Calu3 (cell line): ENCODE results near the gene NOL12. TPM values are rescaled to one million over a fixed set of nuclear protein-coding genes. Genes with fewer than 3 reads are reported as not detected.

Experiments
- BruUV-seq: library from RNA; stranded (reverse); fragments of 400-500 nt; replicated peaks from 2 replicates; lab custom pipeline; 2021; lab: Mats Ljungman, UMichigan
- CTCF ChIA-PET: fragments of 300-600 bp; sonication (Branson Sonifier 250); formaldehyde crosslinking; loops from one replicate; lab custom pipeline; 2022; ENCODE audit warnings: antibody characterized with exemption; lab: Charles Lee
- DNase-seq: peaks from one replicate; pipeline ENCODE4 v3.0.0; 2022
- H3K27ac Mint-ChIP-seq: one replicate; pipeline ENCODE4 v1.8.0; 2022; ENCODE audit warnings: mixed read lengths; ENCODE audit not compliant: unreplicated experiment
- H3K27me3 Mint-ChIP-seq: one replicate; pipeline ENCODE4 v1.8.0; 2022; ENCODE audit warnings: mixed read lengths; ENCODE audit not compliant: unreplicated experiment
- H3K36me3 Mint-ChIP-seq: one replicate; pipeline ENCODE4 v1.8.0; 2022; ENCODE audit warnings: mild to moderate bottlenecking, moderate library complexity, mixed read lengths; ENCODE audit not compliant: insufficient read depth, unreplicated experiment
- H3K4me1 Mint-ChIP-seq: one replicate; pipeline ENCODE4 v1.8.0; 2022; ENCODE audit warnings: mild to moderate bottlenecking, low read depth, mixed read lengths; ENCODE audit not compliant: unreplicated experiment
- H3K4me3 Mint-ChIP-seq: one replicate; pipeline ENCODE4 v1.8.0; 2022; ENCODE audit warnings: mild to moderate bottlenecking, low read depth, moderate library complexity, mixed read lengths; ENCODE audit not compliant: unreplicated experiment
- H3K9me3 Mint-ChIP-seq: one replicate; pipeline ENCODE4 v1.8.0; 2022; ENCODE audit warnings: low read depth, mixed read lengths; ENCODE audit not compliant: unreplicated experiment
- CTCF ChIP-seq: fragments of 200-600 bp; IDR thresholded peaks from one replicate; pipeline ENCODE4 v1.8.0; 2022; ENCODE audit warnings: antibody characterized with exemption; ENCODE audit not compliant: unreplicated experiment
- intact Hi-C: fragments of 100-400 bp; cut with micrococcal nuclease; formaldehyde crosslinking; loops from one replicate; pipeline ENCODE4 v1.10.0; 2022; ENCODE audit not compliant: unreplicated experiment
- total RNA-seq: library from RNA; stranded (reverse); gene quantifications from 2 replicates; pipeline ENCODE4 v1.2.3, GENCODE V29; 2022

The NOL12 gene
- total RNA-seq, 1 experiment from 2014 or later: 26.8 TPM

- Mint-ChIP-seq H3K4me3 (peak overlapping the region; percentile 68), H3K27ac (peak overlapping the region; percentile 43)
- intact Hi-C loops: no loop called here
Observed at GRCh38 chr22:37677493-37677974, 8.6 kb upstream of the NOL12 start.

GRCh38 chr22:37678372-37678771 lies 7.8 kb upstream of the NOL12 start:
- peaks cover 10% of the 10 kb centered on the region for H3K4me1 Mint-ChIP-seq
- intact Hi-C loops: no loop called here
- DNase-seq: no peak
- no TSS peak for BruUV-seq
- no peak overlapping the region for H3K4me3 Mint-ChIP-seq
- H3K9me3 Mint-ChIP-seq: no peaks in the 10 kb centered on the region
- H3K27ac Mint-ChIP-seq: no peak overlapping the region
- no peaks in the 10 kb centered on the region for H3K27me3 Mint-ChIP-seq
- H3K36me3 Mint-ChIP-seq: peaks cover 44% of the 10 kb centered on the region
- no peak for TF ChIP-seq CTCF
- CTCF ChIA-PET: interaction anchor here (0.7 kb wide), 1 partner anchor 833 kb away, joined by 4 read pairs; no protein-coding TSS in a partner anchor

More at GRCh38 chr22:37677493-37677974, 8.6 kb upstream of the NOL12 start:
- no peak for DNase-seq
- Mint-ChIP-seq H3K9me3 (no peaks in the 10 kb centered on the region), H3K4me1 (peaks cover 10% of the 10 kb centered on the region), H3K36me3 (peaks cover 44% of the 10 kb centered on the region), H3K27me3 (no peaks in the 10 kb centered on the region)
- no peak for TF ChIP-seq CTCF
- no TSS peak for BruUV-seq
- CTCF ChIA-PET: interaction anchor here (0.6 to 1.3 kb wide), 3 partner anchors 9 to 410 kb away, joined by 3 to 4 read pairs (median 4); partner anchors contain the start of gene NOL12

GRCh38 chr22:37679670-37680069 lies 6.5 kb upstream of the NOL12 start:
- no TSS peak for BruUV-seq
- peaks cover 43% of the 10 kb centered on the region for H3K36me3 Mint-ChIP-seq
- intact Hi-C loops: no loop called here
- H3K27ac Mint-ChIP-seq: no peak overlapping the region
- peaks cover 10% of the 10 kb centered on the region for H3K4me1 Mint-ChIP-seq
- no peaks in the 10 kb centered on the region for H3K9me3 Mint-ChIP-seq
- TF ChIP-seq CTCF: no peak
- H3K27me3 Mint-ChIP-seq: no peaks in the 10 kb centered on the region
- no peak overlapping the region for H3K4me3 Mint-ChIP-seq
- no peak for DNase-seq
- CTCF ChIA-PET: interaction anchor here (0.7 kb wide), 1 partner anchor 21 kb away, joined by 4 read pairs; no protein-coding TSS in a partner anchor

GRCh38 chr22:37680191-37680851 lies 5.8 kb upstream of the NOL12 start:
- peaks cover 10% of the 10 kb centered on the region for H3K4me1 Mint-ChIP-seq
- intact Hi-C loops: no loop called here
- no peak overlapping the region for H3K4me3 Mint-ChIP-seq
- no peaks in the 10 kb centered on the region for H3K9me3 Mint-ChIP-seq
- peaks cover 37% of the 10 kb centered on the region for H3K36me3 Mint-ChIP-seq
- no TSS peak for BruUV-seq
- no peak overlapping the region for H3K27ac Mint-ChIP-seq
- no peak for TF ChIP-seq CTCF
- no peaks in the 10 kb centered on the region for H3K27me3 Mint-ChIP-seq
- CTCF ChIA-PET: interaction anchor here (1.4 to 2.4 kb wide), 2 partner anchors 19 to 37 kb away, joined by 13 to 42 read pairs; no protein-coding TSS in a partner anchor
- no peak for DNase-seq
